Right lobe of liver (tissue), 6 donors: Measurements from ENCODE around the gene CACNA1C. TPM values are rescaled to one million over a fixed set of nuclear protein-coding genes. Genes with fewer than 3 reads are reported as not detected.

ENCODE experiments used
- ATAC-seq, 4 donors: fragments of 200-7000 bp; cut with Tn5 transposase; one replicate each; pipeline ENCODE4 v1.9.1; 2020; ENCODE audit warnings: mild to moderate bottlenecking in 4 of 4, moderate library complexity in 4 of 4
- DNase-seq, 3 donors: peaks; one replicate each; pipeline ENCODE4 v3.0.0-alpha.2; 2020
- H3K27ac ChIP-seq, 3 donors: fragments of 200-600 bp; one replicate each; pipeline ENCODE4 v1.8.0; 2022
- H3K27me3 ChIP-seq, 2 donors: fragments of 200-600 bp; one replicate each; pipeline ENCODE4 v1.8.0; 2022
- H3K36me3 ChIP-seq, 4 donors: fragments of 200-600 bp; sonication (generic) in 1 of 4; one replicate each; pipeline versions ENCODE4 v1.5.1 to v1.8.0; 2017 to 2022; ENCODE audit warnings: control low read depth in 1 of 4
- H3K4me1 ChIP-seq, 4 donors: fragments of 200-600 bp; sonication (generic) in 1 of 4; one replicate each; pipeline versions ENCODE4 v1.5.1 to v1.8.0; 2017 to 2022; ENCODE audit warnings: control low read depth in 1 of 4
- H3K4me3 ChIP-seq, 3 donors: fragments of 200-600 bp; one replicate each; pipeline ENCODE4 v1.8.0; 2022
- H3K9me3 ChIP-seq, 4 donors: fragments of 200-600 bp; sonication (generic) in 1 of 4; one replicate each; pipeline versions ENCODE4 v1.5.1 to v1.8.0; 2017 to 2022; ENCODE audit warnings: control low read depth in 1 of 4
- CTCF ChIP-seq, 4 donors: fragments of 200-600 bp in 3 of 4; fragments of 450-650 bp in 1 of 4; IDR thresholded peaks; one replicate each; pipeline versions ENCODE4 v1.5.1 to v1.8.0; 2016 to 2022; ENCODE audit warnings: antibody characterized with exemption in 4 of 4, mild to moderate bottlenecking in 2 of 4
- POLR2A ChIP-seq: fragments of 450-650 bp; IDR thresholded peaks from one replicate; pipeline ENCODE4 v1.6.1; 2017; ENCODE audit warnings: antibody characterized with exemption, mild to moderate bottlenecking
- WGBS: methylation state at CpG from one replicate; pipeline ENCODE4 v1.1.6; 2018; ENCODE audit warnings: low coverage, low lambda C conversion rate; ENCODE audit not compliant: insufficient coverage; ENCODE audit errors: missing lambda C conversion rate; 5-methylcytosine and 5-hydroxymethylcytosine counted together
- intact Hi-C, 2 donors: fragments of 100-400 bp; cut with DNase I; formaldehyde crosslinking; loops; one replicate each; pipeline versions ENCODE4 v1.11.2 to v1.14.1; 2022
- total RNA-seq, 6 experiments: library from RNA; depleted of rRNA in 2 of 6; stranded (reverse); fragments of >200 nt in 2 of 6; fragmentation: NEBNext Ultra II Directional in 3 of 6; extraction: Animal tissue kit (Norgen Biotek cat#: 25700) in 3 of 6; gene quantifications; one replicate each; pipeline versions ENCODE4 v1.1.0 to v1.2.4, GENCODE V29; 2016 to 2023
- donor health status: DM: no; HTN: yes; CAD: no.
- donor health status: DM: no; HTN: no; CAD: no.
- donor health status: DM: no; HTN: no; CAD: no.
- donor health status: DM: no; HTN: yes; CAD: no.
- donor health status: DM: no; HTN: yes; CAD: no.

CACNA1C gene
- total RNA-seq, 6 experiments from 2014 or later = 0.18 to 1.0 (median 0.57) TPM

- DNase-seq (no peak), ATAC-seq (no peak)
- Histone ChIP-seq H3K36me3 (no peaks in the 10 kb centered on the region), H3K4me1 (peaks cover 0 to 8% (median 0%) of the 10 kb centered on the region in 4 donors), H3K27me3 (peaks cover 0 to 7% of the 10 kb centered on the region in 2 donors), H3K4me3 (no peak overlapping the region), H3K9me3 (no peaks in the 10 kb centered on the region), H3K27ac (no peak overlapping the region)
- WGBS = 48% methylated on average over 8 of the region's 8 CpGs
- intact Hi-C loops = loop anchor here in 1 of 2 donors (10.0 kb wide), 1 partner anchor 245 kb away; no protein-coding TSS in a partner anchor
- TF ChIP-seq POLR2A (no peak), CTCF (IDR thresholded peaks at IDR 0.05) (no peak)
These were observed 2.9 kb upstream of the CACNA1C start for GRCh38 chr12:2049604-2050540.

GRCh38 chr12:2051700-2052621 lies 826 bp upstream of the CACNA1C start:
- 16% methylated on average over 25 of the region's 52 CpGs for WGBS
- no peak overlapping the region for H3K4me3 ChIP-seq
- H3K4me1 ChIP-seq = peaks cover 0 to 8% (median 0%) of the 10 kb centered on the region in 4 donors
- DNase-seq (no peak), ATAC-seq (no peak)
- no peak for TF ChIP-seq POLR2A
- no peak for TF ChIP-seq CTCF (IDR thresholded peaks at IDR 0.05)
- no peak overlapping the region for H3K27ac ChIP-seq
- no peaks in the 10 kb centered on the region for H3K9me3 ChIP-seq
- no peaks in the 10 kb centered on the region for H3K36me3 ChIP-seq
- intact Hi-C loops = loop anchor here in 1 of 2 donors (10.0 kb wide), 1 partner anchor 243 kb away; no protein-coding TSS in a partner anchor
- H3K27me3 ChIP-seq = peaks cover 0 to 7% of the 10 kb centered on the region in 2 donors

- no peak for DNase-seq
- WGBS = no CpG with 5 or more reads among the region's 60 CpGs
- Histone ChIP-seq H3K4me1 (peaks cover 0 to 8% (median 0%) of the 10 kb centered on the region in 4 donors), H3K27ac (no peak overlapping the region), H3K4me3 (peak overlapping the region in 2 of 3 donors; percentile 34 to 35), H3K9me3 (no peaks in the 10 kb centered on the region), H3K36me3 (no peaks in the 10 kb centered on the region), H3K27me3 (peaks cover 0 to 7% of the 10 kb centered on the region in 2 donors)
- no peak for TF ChIP-seq CTCF (IDR thresholded peaks at IDR 0.05)
- TF ChIP-seq POLR2A = no peak
- no peak for ATAC-seq
- intact Hi-C loops = loop anchor here in 1 of 2 donors (10.0 kb wide), 1 partner anchor 241 kb away; no protein-coding TSS in a partner anchor
These were observed 904 bp downstream of the CACNA1C start for GRCh38 chr12:2053691-2054090.
